Type B pancreatic cell (in vitro differentiated cells): ENCODE data around the gene SPIB. TPM values are rescaled to one million over a fixed set of nuclear protein-coding genes. Genes with fewer than 3 reads are reported as not detected.

ENCODE experiments used
- DNase-seq: peaks from one replicate; pipeline ENCODE4 v3.0.0; 2021; ENCODE audit warnings: mixed read lengths; ENCODE audit not compliant: unreplicated experiment; ENCODE audit errors: extremely low spot score
- H3K27ac Mint-ChIP-seq: 2 replicates; pipeline ENCODE4 v1.8.0; 2021; ENCODE audit warnings: mild to moderate bottlenecking, mixed read lengths
- H3K27me3 Mint-ChIP-seq: 2 replicates; pipeline ENCODE4 v1.8.0; 2021; ENCODE audit warnings: mixed read lengths
- H3K36me3 Mint-ChIP-seq: 2 replicates; pipeline ENCODE4 v1.8.0; 2021; ENCODE audit warnings: mixed read lengths
- H3K4me1 Mint-ChIP-seq: one replicate; pipeline ENCODE4 v1.8.0; 2021; ENCODE audit warnings: mixed read lengths; ENCODE audit not compliant: unreplicated experiment
- H3K4me3 Mint-ChIP-seq: 2 replicates; pipeline ENCODE4 v1.8.0; 2021; ENCODE audit warnings: mild to moderate bottlenecking, mixed read lengths
- H3K9me3 Mint-ChIP-seq: 2 replicates; pipeline ENCODE4 v1.8.0; 2021; ENCODE audit warnings: mixed read lengths
- total RNA-seq: library from RNA; stranded (reverse); gene quantifications from 2 replicates; pipeline ENCODE4 v1.2.1, GENCODE V29; 2021; ENCODE audit warnings: low replicate concordance
- TF ChIP-seq, protein P1 (sequence below): fragments of 200-600 bp; sonication (generic); conservative IDR thresholded peaks from 2 replicates; pipeline ENCODE4 v1.5.0; 2021; ENCODE audit warnings: antibody characterized with exemption, mild to moderate bottlenecking

The SPIB gene
- total RNA-seq, 1 donor from 2014 or later = 2.6 TPM

DNA sequence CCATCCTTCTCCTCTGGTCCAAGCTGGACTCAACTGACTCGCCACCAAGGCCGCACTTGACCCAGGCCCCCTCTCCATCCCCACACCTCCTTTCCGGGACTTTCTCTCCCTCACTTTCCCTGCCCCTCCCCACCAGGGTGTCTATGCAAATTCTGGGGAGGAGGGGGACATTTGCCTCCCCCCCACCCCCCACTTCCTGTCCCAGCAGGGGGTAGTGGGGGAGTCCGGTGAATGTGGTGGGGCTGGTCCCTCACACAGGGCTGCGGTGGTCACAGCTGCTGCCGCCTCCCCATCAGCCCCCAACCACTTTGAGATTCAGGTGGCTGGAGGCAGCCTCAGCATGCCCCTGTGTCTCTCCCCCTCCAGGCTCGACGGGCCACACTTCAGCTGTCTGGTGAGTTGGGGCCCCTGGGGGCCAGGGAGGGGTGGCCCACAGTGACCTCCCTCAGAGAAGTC lies 870 bp downstream of the SPIB start:
- peaks cover 22% of the 10 kb centered on the region for H3K27me3 Mint-ChIP-seq
- TF ChIP-seq, protein P1, sequence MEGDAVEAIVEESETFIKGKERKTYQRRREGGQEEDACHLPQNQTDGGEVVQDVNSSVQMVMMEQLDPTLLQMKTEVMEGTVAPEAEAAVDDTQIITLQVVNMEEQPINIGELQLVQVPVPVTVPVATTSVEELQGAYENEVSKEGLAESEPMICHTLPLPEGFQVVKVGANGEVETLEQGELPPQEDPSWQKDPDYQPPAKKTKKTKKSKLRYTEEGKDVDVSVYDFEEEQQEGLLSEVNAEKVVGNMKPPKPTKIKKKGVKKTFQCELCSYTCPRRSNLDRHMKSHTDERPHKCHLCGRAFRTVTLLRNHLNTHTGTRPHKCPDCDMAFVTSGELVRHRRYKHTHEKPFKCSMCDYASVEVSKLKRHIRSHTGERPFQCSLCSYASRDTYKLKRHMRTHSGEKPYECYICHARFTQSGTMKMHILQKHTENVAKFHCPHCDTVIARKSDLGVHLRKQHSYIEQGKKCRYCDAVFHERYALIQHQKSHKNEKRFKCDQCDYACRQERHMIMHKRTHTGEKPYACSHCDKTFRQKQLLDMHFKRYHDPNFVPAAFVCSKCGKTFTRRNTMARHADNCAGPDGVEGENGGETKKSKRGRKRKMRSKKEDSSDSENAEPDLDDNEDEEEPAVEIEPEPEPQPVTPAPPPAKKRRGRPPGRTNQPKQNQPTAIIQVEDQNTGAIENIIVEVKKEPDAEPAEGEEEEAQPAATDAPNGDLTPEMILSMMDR = no peak
- DNase-seq = no peak
- no peaks in the 10 kb centered on the region for H3K9me3 Mint-ChIP-seq
- peak overlapping the region; percentile 21 for H3K4me3 Mint-ChIP-seq
- H3K36me3 Mint-ChIP-seq = peaks cover 4% of the 10 kb centered on the region
- H3K4me1 Mint-ChIP-seq = peaks cover 7% of the 10 kb centered on the region
- H3K27ac Mint-ChIP-seq = peak overlapping the region; percentile 82

DNA sequence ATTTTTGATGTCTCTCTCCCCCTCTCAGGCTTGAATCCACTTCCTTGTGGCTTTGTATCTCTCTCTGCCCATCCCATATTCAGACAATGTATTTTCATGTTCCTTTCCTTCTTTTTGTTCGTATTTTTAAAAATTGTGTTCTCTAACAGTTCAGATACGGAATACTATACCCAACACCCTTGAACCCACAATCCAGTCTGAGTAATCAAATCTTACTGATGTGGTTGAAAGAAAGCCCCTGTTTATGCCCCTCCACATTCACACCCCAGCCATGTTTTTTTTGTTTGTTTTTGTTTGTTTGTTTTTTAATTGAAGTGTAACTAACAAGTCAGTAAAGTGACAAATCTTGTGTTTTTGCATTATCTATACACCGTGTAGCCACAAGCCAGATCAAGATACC lies 1.4 kb downstream of the SPIB start:
- TF ChIP-seq, protein P1 = no peak
- peaks cover 22% of the 10 kb centered on the region for H3K27me3 Mint-ChIP-seq
- peaks cover 7% of the 10 kb centered on the region for H3K4me1 Mint-ChIP-seq
- H3K36me3 Mint-ChIP-seq = peaks cover 4% of the 10 kb centered on the region
- H3K4me3 Mint-ChIP-seq = no peak overlapping the region
- no peaks in the 10 kb centered on the region for H3K9me3 Mint-ChIP-seq
- H3K27ac Mint-ChIP-seq = no peak overlapping the region
- no peak for DNase-seq

DNA sequence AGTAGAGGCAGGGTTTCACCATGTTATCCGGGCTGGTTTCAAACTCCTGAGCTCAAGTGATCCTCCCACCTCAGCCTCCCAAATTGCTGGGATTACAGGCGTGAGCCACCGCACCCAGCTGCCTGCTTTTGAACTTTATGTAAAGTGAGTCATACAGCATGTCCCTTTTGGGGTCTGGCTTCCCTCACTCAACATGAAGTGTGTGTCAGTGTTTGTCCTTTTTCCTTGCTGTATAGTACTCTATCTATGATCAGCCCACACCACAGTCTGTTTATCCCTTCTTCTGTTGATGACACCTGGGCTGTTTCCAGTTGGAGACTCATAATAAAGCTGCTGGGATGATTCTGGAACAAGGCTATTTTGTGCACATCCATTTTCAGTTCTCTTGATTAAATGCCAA lies 2.1 kb downstream of the SPIB start:
- H3K4me1 Mint-ChIP-seq = peaks cover 7% of the 10 kb centered on the region
- H3K36me3 Mint-ChIP-seq = peaks cover 4% of the 10 kb centered on the region

DNA sequence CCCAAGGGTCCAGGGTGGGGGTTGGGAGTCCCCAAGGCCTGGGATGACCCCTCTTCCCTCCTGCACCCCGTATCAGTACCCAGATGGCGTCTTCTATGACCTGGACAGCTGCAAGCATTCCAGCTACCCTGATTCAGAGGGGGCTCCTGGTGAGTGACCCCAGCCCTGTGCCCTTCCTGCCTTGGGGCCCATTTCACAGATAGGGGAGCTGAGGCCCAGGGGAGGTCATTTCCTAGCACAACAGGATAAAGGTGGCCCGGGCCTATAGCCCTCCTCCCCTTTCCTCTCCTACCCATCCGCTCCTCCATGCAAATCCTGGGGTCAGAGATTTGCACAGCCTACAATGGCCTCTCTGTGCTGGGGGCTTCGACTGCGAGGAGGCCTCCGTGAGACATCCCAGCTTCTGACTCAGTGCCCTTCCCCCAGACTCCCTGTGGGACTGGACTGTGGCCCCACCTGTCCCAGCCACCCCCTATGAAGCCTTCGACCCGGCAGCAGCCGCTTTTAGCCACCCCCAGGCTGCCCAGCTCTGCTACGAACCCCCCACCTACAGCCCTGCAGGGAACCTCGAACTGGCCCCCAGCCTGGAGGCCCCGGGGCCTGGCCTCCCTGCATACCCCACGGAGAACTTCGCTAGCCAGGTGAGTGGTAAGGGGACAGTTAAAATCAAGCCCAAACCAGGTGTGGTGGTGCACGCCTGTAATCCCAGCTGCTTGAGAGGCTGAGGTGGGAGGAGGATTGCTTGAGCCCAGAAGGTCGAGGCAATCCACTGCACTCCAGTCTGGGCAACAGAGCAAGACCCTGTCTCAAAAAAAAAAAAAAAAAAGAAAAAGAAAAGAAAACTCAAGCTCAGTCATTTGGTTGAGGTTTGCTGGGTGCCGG lies 3.9 kb downstream of the SPIB start:
- DNase-seq = no peak
- peaks cover 4% of the 10 kb centered on the region for H3K36me3 Mint-ChIP-seq
- TF ChIP-seq, protein P1 = no peak
- peaks cover 7% of the 10 kb centered on the region for H3K4me1 Mint-ChIP-seq
- no peak overlapping the region for H3K4me3 Mint-ChIP-seq
- H3K27me3 Mint-ChIP-seq = peaks cover 22% of the 10 kb centered on the region
- H3K27ac Mint-ChIP-seq = no peak overlapping the region
- no peaks in the 10 kb centered on the region for H3K9me3 Mint-ChIP-seq

More for the DNA sequence above, 2.1 kb downstream of the SPIB start:
- Mint-ChIP-seq H3K27ac (no peak overlapping the region), H3K27me3 (peaks cover 22% of the 10 kb centered on the region), H3K9me3 (no peaks in the 10 kb centered on the region), H3K4me3 (no peak overlapping the region)
- no peak for DNase-seq
- TF ChIP-seq, protein P1 = no peak

DNA sequence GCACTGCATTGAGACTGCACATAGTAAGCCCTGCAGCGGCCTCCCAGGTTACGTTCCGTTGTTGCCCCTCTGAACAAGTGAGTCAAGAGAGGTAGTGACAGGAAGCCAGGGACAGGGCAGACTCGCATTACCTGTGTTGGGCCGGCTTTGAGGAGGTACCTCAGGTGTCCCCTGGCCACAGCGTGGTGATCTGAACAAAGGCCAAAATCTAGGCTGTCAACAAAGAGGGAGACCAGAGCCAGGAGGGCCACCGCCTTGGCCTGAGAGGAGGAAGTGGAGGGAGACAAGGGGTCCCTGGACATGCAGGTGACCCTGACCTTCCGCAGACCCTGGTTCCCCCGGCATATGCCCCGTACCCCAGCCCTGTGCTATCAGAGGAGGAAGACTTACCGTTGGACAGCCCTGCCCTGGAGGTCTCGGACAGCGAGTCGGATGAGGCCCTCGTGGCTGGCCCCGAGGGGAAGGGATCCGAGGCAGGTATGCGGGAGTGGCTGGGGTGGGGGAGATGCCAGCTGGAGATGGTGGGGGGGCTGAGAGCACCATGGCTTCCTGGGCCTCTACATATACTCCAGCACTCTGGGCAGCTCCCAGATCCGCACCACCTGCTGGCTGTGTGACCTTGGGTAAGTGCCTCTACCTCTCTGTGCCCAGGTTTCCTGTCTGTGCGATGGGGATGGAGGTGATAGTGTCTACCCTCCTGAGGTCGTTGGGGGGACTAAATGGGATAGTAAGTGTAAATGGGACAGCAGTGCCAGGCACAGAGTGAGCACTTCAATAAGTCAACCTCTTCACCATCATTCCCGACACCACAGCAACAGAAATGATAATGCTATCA lies 4.8 kb downstream of the SPIB start:
- no peaks in the 10 kb centered on the region for H3K9me3 Mint-ChIP-seq
- H3K4me3 Mint-ChIP-seq = no peak overlapping the region
- TF ChIP-seq, protein P1 = no peak
- H3K36me3 Mint-ChIP-seq = peaks cover 4% of the 10 kb centered on the region
- no peak for DNase-seq
- peaks cover 22% of the 10 kb centered on the region for H3K27me3 Mint-ChIP-seq
- peaks cover 7% of the 10 kb centered on the region for H3K4me1 Mint-ChIP-seq
- no peak overlapping the region for H3K27ac Mint-ChIP-seq
